Mucosa of descending colon (tissue), 3 donors: Measurements from ENCODE around the gene PCDHGB3. TPM values are rescaled to one million over a fixed set of nuclear protein-coding genes. Genes with fewer than 3 reads are reported as not detected.

Source experiments
- ATAC-seq: fragments of 200-7000 bp; cut with Tn5 transposase; one replicate; pipeline ENCODE4 v1.9.1; 2020; ENCODE audit warnings: mild to moderate bottlenecking, moderate library complexity
- DNase-seq, 3 donors: peaks; one replicate each; pipeline ENCODE4 v3.0.0-alpha.2; 2020
- H3K36me3 ChIP-seq: fragments of 200-600 bp; one replicate; pipeline ENCODE4 v1.8.0; 2021; ENCODE audit warnings: low read depth, mild to moderate bottlenecking
- H3K4me1 ChIP-seq: fragments of 200-600 bp; one replicate; pipeline ENCODE4 v1.8.0; 2021; ENCODE audit warnings: low read depth, mild to moderate bottlenecking
- H3K4me3 ChIP-seq: fragments of 200-600 bp; one replicate; pipeline ENCODE4 v1.8.0; 2021; ENCODE audit warnings: mild to moderate bottlenecking
- H3K9me3 ChIP-seq: fragments of 200-600 bp; one replicate; pipeline ENCODE4 v1.8.0; 2021; ENCODE audit warnings: mild to moderate bottlenecking
- intact Hi-C, 2 donors: fragments of 100-400 bp; cut with DNase I in 1 of 2; cut with micrococcal nuclease in 1 of 2; formaldehyde crosslinking; loops; one replicate each; pipeline versions ENCODE4 v1.11.0 to v1.11.1; 2022; cut with DNase I, micrococcal nuclease
- long read RNA-seq, 2 donors: library from polyadenylated mRNA; unstranded; transcript quantifications; one replicate each; pipeline ENCODE4 v2.0.0, GENCODE V29; 2019 to 2021
- total RNA-seq, 3 donors: library from RNA; stranded (reverse); fragmentation: NEBNext Ultra II Directional in 2 of 3; extraction: Animal tissue kit (Norgen Biotek cat#: 25700) in 2 of 3; gene quantifications; one replicate each; pipeline versions ENCODE4 v1.2.1 to v1.2.4, GENCODE V29; 2021 to 2023
- TF ChIP-seq, protein P1 (sequence below): fragments of 200-600 bp; IDR thresholded peaks from one replicate; pipeline ENCODE4 v1.8.0; 2022; ENCODE audit warnings: antibody characterized with exemption, mild to moderate bottlenecking
- donor health status: DM: no; HTN: no; CAD: no; lungs with moderate emphysema.
- donor health status: DM: no; HTN: no; CAD: no.
- donor health status: DM: no; HTN: yes; CAD: no.

Gene PCDHGB3
- total RNA-seq: 1 to 10 TPM; 2.0 to 6.3 (median 2.0) TPM
- long read RNA-seq, donor 1: 0 reads
- long read RNA-seq, donor 2: 0 reads

DNA sequence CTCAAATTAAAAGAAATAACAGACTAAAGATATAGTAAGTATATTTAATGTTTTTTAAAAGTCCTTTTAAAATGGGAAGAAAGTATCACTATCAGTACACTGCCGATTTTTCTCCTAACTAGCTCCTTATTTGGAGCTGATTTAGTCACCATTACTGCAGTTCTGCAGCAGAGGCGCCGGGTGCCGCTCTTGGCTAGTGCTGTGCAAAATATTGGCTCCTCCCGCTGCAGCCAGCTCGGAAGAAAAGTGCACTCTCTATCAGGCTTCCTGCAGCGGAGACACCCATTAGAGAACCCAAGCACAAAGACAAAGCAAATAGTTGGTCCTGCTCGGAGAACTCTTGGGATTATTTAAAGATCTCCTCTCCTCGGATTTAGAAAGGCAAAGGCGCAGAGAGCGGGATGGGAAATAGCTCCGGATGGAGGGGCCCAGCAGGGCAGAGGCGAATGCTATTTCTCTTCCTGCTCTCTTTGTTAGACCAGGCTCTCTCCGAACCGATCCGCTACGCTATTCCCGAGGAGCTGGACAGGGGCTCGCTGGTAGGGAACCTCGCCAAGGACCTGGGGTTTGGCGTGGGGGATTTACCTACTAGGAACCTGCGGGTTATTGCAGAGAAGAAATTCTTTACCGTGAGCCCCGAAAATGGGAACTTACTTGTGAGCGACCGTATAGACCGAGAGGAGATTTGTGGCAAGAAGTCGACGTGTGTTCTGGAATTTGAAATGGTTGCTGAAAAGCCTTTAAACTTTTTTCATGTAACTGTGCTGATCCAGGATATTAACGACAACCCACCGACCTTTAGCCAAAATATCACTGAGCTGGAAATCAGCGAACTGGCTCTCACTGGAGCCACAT, at the start of gene PCDHGB3:
Gene PCDHGB3, plus strand, starts transcription at position 249 of the 855 bp plus-strand sequence. Its CDS starts 153 bp downstream, at position 402.
- Histone ChIP-seq H3K4me1 (no peaks in the 10 kb centered on the region), H3K4me3 (no peak within 1 kb of the TSS), H3K36me3 (no peaks in the 10 kb centered on the region), H3K9me3 (peaks cover 85% of the 10 kb centered on the region)
- peak in 2 of 3 donors; percentile 29 to 46 for DNase-seq
- intact Hi-C loops: no loop called here
- TF ChIP-seq, protein P1, sequence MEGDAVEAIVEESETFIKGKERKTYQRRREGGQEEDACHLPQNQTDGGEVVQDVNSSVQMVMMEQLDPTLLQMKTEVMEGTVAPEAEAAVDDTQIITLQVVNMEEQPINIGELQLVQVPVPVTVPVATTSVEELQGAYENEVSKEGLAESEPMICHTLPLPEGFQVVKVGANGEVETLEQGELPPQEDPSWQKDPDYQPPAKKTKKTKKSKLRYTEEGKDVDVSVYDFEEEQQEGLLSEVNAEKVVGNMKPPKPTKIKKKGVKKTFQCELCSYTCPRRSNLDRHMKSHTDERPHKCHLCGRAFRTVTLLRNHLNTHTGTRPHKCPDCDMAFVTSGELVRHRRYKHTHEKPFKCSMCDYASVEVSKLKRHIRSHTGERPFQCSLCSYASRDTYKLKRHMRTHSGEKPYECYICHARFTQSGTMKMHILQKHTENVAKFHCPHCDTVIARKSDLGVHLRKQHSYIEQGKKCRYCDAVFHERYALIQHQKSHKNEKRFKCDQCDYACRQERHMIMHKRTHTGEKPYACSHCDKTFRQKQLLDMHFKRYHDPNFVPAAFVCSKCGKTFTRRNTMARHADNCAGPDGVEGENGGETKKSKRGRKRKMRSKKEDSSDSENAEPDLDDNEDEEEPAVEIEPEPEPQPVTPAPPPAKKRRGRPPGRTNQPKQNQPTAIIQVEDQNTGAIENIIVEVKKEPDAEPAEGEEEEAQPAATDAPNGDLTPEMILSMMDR: no peak
- peak; percentile 75 for ATAC-seq

DNA sequence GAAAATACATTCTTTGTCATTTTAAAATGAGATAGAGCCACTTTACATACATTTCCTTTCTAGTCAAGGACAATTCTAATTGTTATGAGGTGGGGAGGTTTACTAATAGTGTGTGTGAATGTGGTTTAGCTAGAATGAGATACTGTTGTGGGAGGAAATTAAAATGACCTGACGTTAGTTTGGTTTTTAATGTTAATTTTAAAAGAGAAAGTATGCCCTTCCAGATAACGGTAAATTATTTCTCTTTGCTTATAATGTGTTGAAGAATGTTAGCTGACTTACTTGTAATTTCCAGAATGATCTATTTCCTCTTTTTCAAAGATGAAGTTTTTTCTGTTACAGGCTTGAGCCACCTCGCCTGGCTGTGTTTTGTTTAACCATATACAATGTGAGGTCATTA, 47.8 kb upstream of the PCDHGB3 start:
- no peak for DNase-seq
- TF ChIP-seq, protein P1: no peak
- Histone ChIP-seq H3K4me1 (no peaks in the 10 kb centered on the region), H3K36me3 (no peaks in the 10 kb centered on the region), H3K9me3 (peaks cover 43% of the 10 kb centered on the region), H3K4me3 (no peak overlapping the region)
- intact Hi-C loops: loop anchor here in 1 of 2 donors (10.0 kb wide), 1 partner anchor 243 kb away; no protein-coding TSS in a partner anchor
- no peak for ATAC-seq

DNA sequence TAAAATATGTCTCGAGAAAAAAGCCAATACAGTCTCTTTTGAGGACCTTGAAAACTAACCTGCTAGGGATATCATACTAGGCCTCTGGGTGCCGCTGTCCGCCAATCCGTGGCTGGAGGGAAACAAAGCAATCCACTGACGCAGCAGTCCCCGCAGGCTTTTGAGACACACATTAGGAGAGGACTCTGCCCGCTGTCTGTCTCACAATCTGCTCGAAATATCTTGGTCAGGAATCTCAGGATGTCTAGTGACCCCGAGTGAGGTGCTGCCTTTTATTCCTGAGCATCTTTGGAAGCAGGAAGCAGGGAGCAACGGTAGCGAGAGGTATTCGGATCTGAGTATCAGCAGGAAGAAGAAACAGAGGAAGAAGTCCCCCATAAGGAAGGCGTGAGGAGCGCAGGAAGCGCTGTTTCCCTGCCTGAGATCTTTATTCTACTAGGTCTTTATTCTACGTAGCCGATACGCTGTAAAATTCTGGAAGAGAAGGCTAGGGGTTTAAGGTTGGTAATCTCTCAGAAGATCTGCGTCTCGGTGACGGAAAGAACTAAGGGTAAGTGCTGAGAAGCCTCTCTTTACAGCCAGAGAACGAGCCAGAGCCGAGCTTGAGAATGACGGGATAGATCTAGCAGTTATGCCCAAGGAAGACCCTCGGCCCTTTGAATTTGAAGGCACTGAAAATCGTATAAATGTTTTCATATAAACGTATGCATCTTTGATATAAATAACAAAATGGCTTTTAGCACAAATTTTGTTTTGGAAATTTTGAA, 43.8 kb upstream of the PCDHGB3 start:
- TF ChIP-seq, protein P1: peak; percentile 19

DNA sequence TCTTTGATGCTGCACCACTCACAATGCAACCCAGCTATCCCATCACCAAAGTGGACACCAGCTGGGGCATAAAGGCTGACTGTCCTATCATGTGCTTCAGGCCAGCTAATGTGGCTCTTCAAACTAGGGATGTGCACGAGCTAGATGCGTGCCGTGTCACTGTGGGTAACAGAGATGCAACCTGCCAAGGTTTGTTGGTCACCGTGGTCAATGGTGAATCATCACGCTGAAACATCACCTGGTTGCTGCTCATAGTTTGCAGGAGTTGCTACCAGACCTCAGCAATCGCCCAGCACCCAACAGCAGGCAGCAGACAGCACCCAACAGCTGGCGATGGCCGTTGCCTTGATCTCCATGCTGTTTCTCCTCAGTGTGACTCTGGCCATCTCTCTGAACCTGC, 41.8 kb upstream of the PCDHGB3 start:
- intact Hi-C loops: loop anchor here in 1 of 2 donors (10.0 kb wide), 1 partner anchor 237 kb away; no protein-coding TSS in a partner anchor
- Histone ChIP-seq H3K36me3 (no peaks in the 10 kb centered on the region), H3K9me3 (peaks cover 32% of the 10 kb centered on the region)

More for the DNA sequence above, 43.8 kb upstream of the PCDHGB3 start:
- intact Hi-C loops: loop anchor here in 1 of 2 donors (10.0 kb wide), 1 partner anchor 239 kb away; no protein-coding TSS in a partner anchor
- Histone ChIP-seq H3K36me3 (no peaks in the 10 kb centered on the region), H3K4me1 (no peaks in the 10 kb centered on the region), H3K9me3 (peaks cover 30% of the 10 kb centered on the region), H3K4me3 (no peak overlapping the region)
- ATAC-seq (peak; percentile 89), DNase-seq (peak; percentile 53 to 75 (median 74))

More for the DNA sequence above, 41.8 kb upstream of the PCDHGB3 start:
- no peaks in the 10 kb centered on the region for H3K4me1 ChIP-seq
- DNase-seq: no peak
- ATAC-seq: no peak
- TF ChIP-seq, protein P1: no peak
- H3K4me3 ChIP-seq: no peak overlapping the region
